ENCODE data around the gene TMEM201. TPM values are rescaled to one million over a fixed set of nuclear protein-coding genes. Genes with fewer than 3 reads are reported as not detected.

Gene TMEM201
- 16.6 TPM for polyA plus RNA-seq (2013, experiment 1 of 2)
- polyA plus RNA-seq (2013, experiment 2 of 2) = 16.0 TPM

GRCh38 chr1:9588551-9589143 lies at the start of gene TMEM201:
Gene TMEM201, plus strand, starts transcription at chr1:9588911. Its CDS starts 20 bp downstream, at chr1:9588931.
- H3K4me3 ChIP-seq (ENCODE audit: low read length) = peak within 1 kb of the TSS; percentile 66
- H3K27me3 ChIP-seq (ENCODE audit: insufficient read depth, low read length, poor library complexity) = no peaks in the 10 kb centered on the region
- no CpG with 5 or more reads among the region's 94 CpGs for WGBS (ENCODE audit: extremely low coverage, insufficient coverage, low lambda C conversion rate)
- H3K4me1 ChIP-seq (ENCODE audit: control insufficient read depth, low read depth, low read length) = peaks cover 8% of the 10 kb centered on the region
- H3K56ac ChIP-seq (ENCODE audit: low read length) = peak within 1 kb of the TSS; percentile 70
- peak within 1 kb of the TSS; percentile 90 for H3K18ac ChIP-seq (ENCODE audit: low read length)
- peak; percentile 94 for DNase-seq
- H3K79me2 ChIP-seq (ENCODE audit: control insufficient read depth, insufficient read depth, low read length) = peaks cover 41% of the 10 kb centered on the region
- no peak within 1 kb of the TSS for H4K5ac ChIP-seq (ENCODE audit: low read length)
- H3K23ac ChIP-seq (ENCODE audit: low read length) = peak within 1 kb of the TSS; percentile 11
- peak within 1 kb of the TSS; percentile 81 for H3K4ac ChIP-seq (ENCODE audit: low read depth, low read length)
- H4K8ac ChIP-seq (ENCODE audit: low read depth, low read length) = no peak within 1 kb of the TSS
- H2BK120ac ChIP-seq (ENCODE audit: low read depth, low read length) = peak within 1 kb of the TSS; percentile 12
- H3K79me1 ChIP-seq (ENCODE audit: low read length) = peaks cover 22% of the 10 kb centered on the region
- no peak within 1 kb of the TSS for H2AK5ac ChIP-seq (ENCODE audit: low read length)
- no peak within 1 kb of the TSS for H3K27ac ChIP-seq (ENCODE audit: low read depth, low read length)
- no peak within 1 kb of the TSS for H2BK15ac ChIP-seq (replicated peaks; ENCODE audit: low read depth)
- H2BK5ac ChIP-seq (ENCODE audit: low read length) = no peak within 1 kb of the TSS
- peak within 1 kb of the TSS; percentile 34 for H3K4me2 ChIP-seq (ENCODE audit: low read length)
- H3K36me3 ChIP-seq (ENCODE audit: control insufficient read depth, insufficient read depth, low read length) = no peaks in the 10 kb centered on the region
- peak within 1 kb of the TSS; percentile 82 for H3K9ac ChIP-seq (ENCODE audit: low read length)

GRCh38 chr1:9539165-9539828 lies 49.4 kb upstream of the TMEM201 start, which contains the start of gene SLC25A33:
Gene SLC25A33, plus strand, starts transcription at chr1:9539465. Its CDS starts 227 bp downstream, at chr1:9539692.
- Histone ChIP-seq H3K36me3 (ENCODE audit: control insufficient read depth, insufficient read depth, low read length) (no peaks in the 10 kb centered on the region), H3K4me1 (ENCODE audit: control insufficient read depth, low read depth, low read length) (peaks cover 2% of the 10 kb centered on the region)

GRCh38 chr1:9539829-9540550 lies 48.7 kb upstream of the TMEM201 start:
- no peak overlapping the region for H2BK120ac ChIP-seq (ENCODE audit: low read depth, low read length)
- H4K8ac ChIP-seq (ENCODE audit: low read depth, low read length) = no peak overlapping the region
- H3K4me1 ChIP-seq (ENCODE audit: control insufficient read depth, low read depth, low read length) = peaks cover 2% of the 10 kb centered on the region
- H4K5ac ChIP-seq (ENCODE audit: low read length) = no peak overlapping the region
- DNase-seq = peak; percentile 69
- peak overlapping the region; percentile 22 for H3K27ac ChIP-seq (ENCODE audit: low read depth, low read length)
- WGBS (ENCODE audit: extremely low coverage, insufficient coverage, low lambda C conversion rate) = no CpG with 5 or more reads among the region's 61 CpGs
- H3K27me3 ChIP-seq (ENCODE audit: insufficient read depth, low read length, poor library complexity) = no peaks in the 10 kb centered on the region
- H3K79me2 ChIP-seq (ENCODE audit: control insufficient read depth, insufficient read depth, low read length) = peaks cover 30% of the 10 kb centered on the region
- peak overlapping the region; percentile 90 for H3K4me3 ChIP-seq (ENCODE audit: low read length)
- peak overlapping the region; percentile 80 for H3K23ac ChIP-seq (ENCODE audit: low read length)
- H3K18ac ChIP-seq (ENCODE audit: low read length) = peak overlapping the region; percentile 57
- peak overlapping the region; percentile 97 for H3K4me2 ChIP-seq (ENCODE audit: low read length)
- no peak overlapping the region for H2BK5ac ChIP-seq (ENCODE audit: low read length)
- H2AK5ac ChIP-seq (ENCODE audit: low read length) = no peak overlapping the region
- H3K36me3 ChIP-seq (ENCODE audit: control insufficient read depth, insufficient read depth, low read length) = no peaks in the 10 kb centered on the region
- peak overlapping the region; percentile 91 for H3K56ac ChIP-seq (ENCODE audit: low read length)
- H3K4ac ChIP-seq (ENCODE audit: low read depth, low read length) = no peak overlapping the region
- no peak overlapping the region for H2BK15ac ChIP-seq (replicated peaks; ENCODE audit: low read depth)
- peaks cover 8% of the 10 kb centered on the region for H3K79me1 ChIP-seq (ENCODE audit: low read length)
- peak overlapping the region; percentile 91 for H3K9ac ChIP-seq (ENCODE audit: low read length)

More at GRCh38 chr1:9539165-9539828, 49.4 kb upstream of the TMEM201 start, which contains the start of gene SLC25A33:
- Histone ChIP-seq H2BK120ac (ENCODE audit: low read depth, low read length) (no peak within 1 kb of the TSS), H4K8ac (ENCODE audit: low read depth, low read length) (no peak within 1 kb of the TSS), H4K5ac (ENCODE audit: low read length) (no peak within 1 kb of the TSS), H3K4ac (ENCODE audit: low read depth, low read length) (no peak within 1 kb of the TSS), H3K23ac (ENCODE audit: low read length) (peak within 1 kb of the TSS; percentile 80), H3K79me1 (ENCODE audit: low read length) (peaks cover 8% of the 10 kb centered on the region), H3K56ac (ENCODE audit: low read length) (peak within 1 kb of the TSS; percentile 91), H2AK5ac (ENCODE audit: low read length) (no peak within 1 kb of the TSS), H2BK15ac (replicated peaks; ENCODE audit: low read depth) (no peak within 1 kb of the TSS), H3K27ac (ENCODE audit: low read depth, low read length) (peak within 1 kb of the TSS; percentile 22), H3K27me3 (ENCODE audit: insufficient read depth, low read length, poor library complexity) (no peaks in the 10 kb centered on the region), H3K4me3 (ENCODE audit: low read length) (peak within 1 kb of the TSS; percentile 90), H3K9ac (ENCODE audit: low read length) (peak within 1 kb of the TSS; percentile 91), H3K4me2 (ENCODE audit: low read length) (peak within 1 kb of the TSS; percentile 97), H2BK5ac (ENCODE audit: low read length) (no peak within 1 kb of the TSS), H3K79me2 (ENCODE audit: control insufficient read depth, insufficient read depth, low read length) (peaks cover 26% of the 10 kb centered on the region), H3K18ac (ENCODE audit: low read length) (peak within 1 kb of the TSS; percentile 57)
- DNase-seq = peak; percentile 98
- no CpG with 5 or more reads among the region's 92 CpGs for WGBS (ENCODE audit: extremely low coverage, insufficient coverage, low lambda C conversion rate)

GRCh38 chr1:9542430-9542829 lies 46.3 kb upstream of the TMEM201 start:
- no peaks in the 10 kb centered on the region for H3K27me3 ChIP-seq (ENCODE audit: insufficient read depth, low read length, poor library complexity)
- no peak overlapping the region for H4K5ac ChIP-seq (ENCODE audit: low read length)
- no peak overlapping the region for H3K23ac ChIP-seq (ENCODE audit: low read length)
- peaks cover 13% of the 10 kb centered on the region for H3K79me1 ChIP-seq (ENCODE audit: low read length)
- H3K56ac ChIP-seq (ENCODE audit: low read length) = no peak overlapping the region
- peaks cover 37% of the 10 kb centered on the region for H3K79me2 ChIP-seq (ENCODE audit: control insufficient read depth, insufficient read depth, low read length)
- no peak overlapping the region for H3K4me2 ChIP-seq (ENCODE audit: low read length)
- H3K18ac ChIP-seq (ENCODE audit: low read length) = no peak overlapping the region
- H2BK15ac ChIP-seq (replicated peaks; ENCODE audit: low read depth) = no peak overlapping the region
- peaks cover 2% of the 10 kb centered on the region for H3K4me1 ChIP-seq (ENCODE audit: control insufficient read depth, low read depth, low read length)
- no CpG with 5 or more reads among the region's 3 CpGs for WGBS (ENCODE audit: extremely low coverage, insufficient coverage, low lambda C conversion rate)
- H3K4me3 ChIP-seq (ENCODE audit: low read length) = no peak overlapping the region
- H3K4ac ChIP-seq (ENCODE audit: low read depth, low read length) = no peak overlapping the region
- H3K36me3 ChIP-seq (ENCODE audit: control insufficient read depth, insufficient read depth, low read length) = no peaks in the 10 kb centered on the region
- H3K9ac ChIP-seq (ENCODE audit: low read length) = no peak overlapping the region
- no peak overlapping the region for H2BK120ac ChIP-seq (ENCODE audit: low read depth, low read length)
- no peak overlapping the region for H2BK5ac ChIP-seq (ENCODE audit: low read length)
- H3K27ac ChIP-seq (ENCODE audit: low read depth, low read length) = no peak overlapping the region
- no peak overlapping the region for H4K8ac ChIP-seq (ENCODE audit: low read depth, low read length)
- DNase-seq = no peak
- no peak overlapping the region for H2AK5ac ChIP-seq (ENCODE audit: low read length)

GRCh38 chr1:9544926-9545325 lies 43.8 kb upstream of the TMEM201 start:
- Histone ChIP-seq H3K23ac (ENCODE audit: low read length) (no peak overlapping the region), H2AK5ac (ENCODE audit: low read length) (no peak overlapping the region), H3K4ac (ENCODE audit: low read depth, low read length) (no peak overlapping the region), H3K27ac (ENCODE audit: low read depth, low read length) (no peak overlapping the region), H3K36me3 (ENCODE audit: control insufficient read depth, insufficient read depth, low read length) (no peaks in the 10 kb centered on the region), H3K4me1 (ENCODE audit: control insufficient read depth, low read depth, low read length) (no peaks in the 10 kb centered on the region), H3K9ac (ENCODE audit: low read length) (no peak overlapping the region), H3K79me1 (ENCODE audit: low read length) (peaks cover 22% of the 10 kb centered on the region), H3K4me2 (ENCODE audit: low read length) (no peak overlapping the region), H3K79me2 (ENCODE audit: control insufficient read depth, insufficient read depth, low read length) (peaks cover 50% of the 10 kb centered on the region), H3K4me3 (ENCODE audit: low read length) (no peak overlapping the region), H2BK15ac (replicated peaks; ENCODE audit: low read depth) (no peak overlapping the region), H3K27me3 (ENCODE audit: insufficient read depth, low read length, poor library complexity) (no peaks in the 10 kb centered on the region), H3K18ac (ENCODE audit: low read length) (no peak overlapping the region), H2BK5ac (ENCODE audit: low read length) (no peak overlapping the region), H4K8ac (ENCODE audit: low read depth, low read length) (no peak overlapping the region), H3K56ac (ENCODE audit: low read length) (no peak overlapping the region), H2BK120ac (ENCODE audit: low read depth, low read length) (no peak overlapping the region), H4K5ac (ENCODE audit: low read length) (no peak overlapping the region)
- no peak for DNase-seq
- WGBS (ENCODE audit: extremely low coverage, insufficient coverage, low lambda C conversion rate) = 100% methylated on average over 1 of the region's 3 CpGs

Data from mesendoderm (in vitro differentiated cells).